Gastrocnemius medialis (tissue), 4 donors: ENCODE measurements around the gene TMEM196.

Experiments
- POLR2A ChIP-seq, 2 donors: fragments of 450-650 bp; IDR thresholded peaks; one replicate each; pipeline ENCODE4 v1.6.1; 2017; ENCODE audit warnings: antibody characterized with exemption in 2 of 2, mild to moderate bottlenecking in 2 of 2, moderate library complexity in 2 of 2
- TF ChIP-seq, protein P1 (sequence below), 5 experiments: fragments of 450-650 bp in 3 of 5; fragments of 200-600 bp in 2 of 5; sonication (generic) in 2 of 5; IDR thresholded peaks in 4 of 5; conservative IDR thresholded peaks in 1 of 5; 1 replicate in 4 of 5; 2 replicates in 1 of 5; pipeline ENCODE4 v1.5.1; 2016 to 2019; ENCODE audit warnings: antibody characterized with exemption in 5 of 5, mild to moderate bottlenecking in 3 of 5, moderate library complexity in 3 of 5

DNA sequence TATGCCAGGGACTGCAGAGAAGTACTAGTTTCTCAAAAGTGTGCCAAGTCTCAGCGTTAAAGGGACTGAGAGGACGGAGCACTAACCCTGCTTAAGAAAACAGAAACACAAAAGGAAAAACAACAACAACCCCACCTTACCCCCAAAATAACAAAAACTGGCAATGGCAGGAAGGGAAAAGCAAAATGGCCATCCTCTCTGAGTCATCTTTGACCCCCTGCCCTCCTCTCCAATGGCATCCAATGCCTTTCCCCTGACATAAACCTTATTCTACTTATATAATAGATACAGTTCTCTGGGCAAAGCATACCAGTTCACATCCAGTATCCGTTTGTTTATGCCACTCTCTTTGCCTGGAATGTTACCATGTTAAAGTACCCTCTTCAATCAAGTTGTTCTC lies 66.2 kb downstream of the TMEM196 start:
- TF ChIP-seq, protein P1, sequence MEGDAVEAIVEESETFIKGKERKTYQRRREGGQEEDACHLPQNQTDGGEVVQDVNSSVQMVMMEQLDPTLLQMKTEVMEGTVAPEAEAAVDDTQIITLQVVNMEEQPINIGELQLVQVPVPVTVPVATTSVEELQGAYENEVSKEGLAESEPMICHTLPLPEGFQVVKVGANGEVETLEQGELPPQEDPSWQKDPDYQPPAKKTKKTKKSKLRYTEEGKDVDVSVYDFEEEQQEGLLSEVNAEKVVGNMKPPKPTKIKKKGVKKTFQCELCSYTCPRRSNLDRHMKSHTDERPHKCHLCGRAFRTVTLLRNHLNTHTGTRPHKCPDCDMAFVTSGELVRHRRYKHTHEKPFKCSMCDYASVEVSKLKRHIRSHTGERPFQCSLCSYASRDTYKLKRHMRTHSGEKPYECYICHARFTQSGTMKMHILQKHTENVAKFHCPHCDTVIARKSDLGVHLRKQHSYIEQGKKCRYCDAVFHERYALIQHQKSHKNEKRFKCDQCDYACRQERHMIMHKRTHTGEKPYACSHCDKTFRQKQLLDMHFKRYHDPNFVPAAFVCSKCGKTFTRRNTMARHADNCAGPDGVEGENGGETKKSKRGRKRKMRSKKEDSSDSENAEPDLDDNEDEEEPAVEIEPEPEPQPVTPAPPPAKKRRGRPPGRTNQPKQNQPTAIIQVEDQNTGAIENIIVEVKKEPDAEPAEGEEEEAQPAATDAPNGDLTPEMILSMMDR (IDR thresholded peaks at IDR 0.05 in 4 of 5, conservative IDR thresholded peaks at IDR 0.05 in 1 of 5): no peak
- TF ChIP-seq POLR2A (IDR thresholded peaks at IDR 0.05): no peak
